NCI-H2081 treated with DMSO at 0.1 percent for 48 hours (cell line): ENCODE results near the gene MED10.

Experiments
- DNase-seq: peaks from one replicate; lab custom pipeline; 2025; lab: John Stamatoyannopoulos, UW

MED10 gene

DNA sequence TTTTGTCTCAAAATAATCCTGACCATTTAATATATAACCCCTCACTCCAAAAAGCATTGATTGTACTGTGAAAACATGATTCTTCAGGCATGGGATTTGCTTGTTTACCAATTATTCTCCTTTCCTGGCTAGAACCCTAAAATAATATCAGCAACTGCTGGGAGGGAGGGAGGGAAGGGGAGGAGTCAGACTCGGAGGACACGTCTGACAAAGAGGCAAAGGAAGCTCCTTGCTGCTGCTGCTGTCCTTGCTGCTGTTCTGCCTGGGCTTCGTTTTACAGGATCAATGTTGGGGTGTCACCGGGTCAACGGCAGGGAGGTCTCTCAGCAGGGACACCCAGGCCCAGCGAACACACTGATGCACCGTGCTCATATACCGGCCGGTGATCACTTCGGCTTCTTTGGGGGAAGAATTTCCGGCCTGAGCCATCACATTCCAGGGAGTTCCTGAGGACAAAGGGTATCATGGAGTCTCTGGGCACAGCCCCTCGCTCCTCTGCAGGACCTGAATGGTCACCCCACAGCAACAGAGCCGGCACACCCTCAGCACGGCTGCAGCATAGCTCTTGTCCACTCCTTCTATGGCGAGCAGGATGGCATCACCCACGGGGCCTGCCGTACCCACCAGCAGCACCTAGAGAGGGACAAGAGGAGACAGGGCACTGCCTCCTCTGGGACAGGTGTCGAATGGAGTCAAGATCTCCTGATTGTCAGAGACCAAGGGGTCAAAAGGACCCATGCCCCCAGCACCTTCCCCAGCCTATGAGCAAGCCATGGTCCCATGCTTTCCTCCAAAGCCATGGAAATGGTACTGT, 27.9 kb downstream of the MED10 start:
- DNase-seq: no peak

DNA sequence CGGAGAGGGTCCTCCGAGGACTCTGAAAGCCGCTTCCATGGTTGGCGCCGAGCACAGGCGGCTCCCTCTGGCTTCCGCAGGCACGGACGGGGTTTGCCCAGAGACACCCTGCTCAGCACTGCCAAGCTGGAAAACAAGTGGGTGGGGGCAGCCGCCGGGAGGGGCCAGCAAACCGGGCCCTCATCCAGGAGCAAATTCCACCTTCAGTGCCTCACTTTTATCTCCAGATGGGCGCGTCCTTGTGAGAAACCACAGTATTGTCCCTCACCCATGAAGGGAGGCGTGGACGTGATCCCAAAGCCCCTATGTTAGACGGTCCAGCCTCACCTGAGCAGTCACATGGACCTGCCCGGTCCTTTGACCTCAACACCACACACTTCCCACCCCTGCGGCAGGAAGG, 29.0 kb downstream of the MED10 start:
- DNase-seq: no peak

DNA sequence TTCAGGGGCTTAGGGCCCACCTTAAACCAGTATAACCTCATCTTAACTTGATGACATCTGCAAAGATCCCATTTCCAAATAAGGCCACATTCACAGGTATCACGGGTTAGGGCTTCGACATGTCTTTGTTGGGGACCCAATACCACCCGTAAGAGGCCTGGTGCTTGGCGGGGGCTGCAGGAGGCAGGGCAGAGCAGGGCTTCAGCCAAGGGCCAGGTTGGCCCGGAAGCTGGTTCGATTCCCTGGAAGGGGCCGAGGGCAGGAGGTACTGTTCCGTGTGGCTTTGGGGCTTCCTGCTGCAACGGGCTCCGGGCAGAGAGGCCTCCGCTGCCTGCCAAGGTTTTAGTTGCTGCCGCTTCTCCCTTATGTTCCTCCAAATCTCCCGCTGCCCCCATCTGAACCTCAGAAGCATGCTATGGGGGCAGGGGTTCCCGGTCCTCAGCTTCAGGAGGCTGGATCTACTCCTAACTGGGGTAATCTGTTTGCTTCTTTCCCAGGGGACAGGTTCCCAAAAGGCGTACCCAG, 29.8 kb downstream of the MED10 start:
- no peak for DNase-seq

DNA sequence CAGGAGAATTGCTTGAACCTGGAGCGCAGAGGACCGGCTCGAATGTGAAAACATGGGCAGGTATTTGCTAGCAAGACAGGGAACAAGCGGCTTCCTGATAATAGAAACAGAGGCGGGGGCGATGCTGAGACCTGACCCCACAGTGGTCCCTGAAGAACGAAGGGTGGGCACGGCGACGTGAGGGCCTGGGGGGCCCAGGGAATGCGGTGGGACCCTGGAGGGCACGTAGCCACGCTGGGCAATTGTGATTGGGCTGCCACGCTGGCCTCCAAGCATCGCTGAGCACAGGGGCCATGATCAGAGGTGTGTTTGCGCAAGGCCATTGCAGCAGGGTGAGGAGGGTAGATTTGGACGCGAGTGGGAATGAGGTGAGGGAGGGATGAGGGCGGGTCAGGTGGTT, 30.7 kb downstream of the MED10 start:
- no peak for DNase-seq

DNA sequence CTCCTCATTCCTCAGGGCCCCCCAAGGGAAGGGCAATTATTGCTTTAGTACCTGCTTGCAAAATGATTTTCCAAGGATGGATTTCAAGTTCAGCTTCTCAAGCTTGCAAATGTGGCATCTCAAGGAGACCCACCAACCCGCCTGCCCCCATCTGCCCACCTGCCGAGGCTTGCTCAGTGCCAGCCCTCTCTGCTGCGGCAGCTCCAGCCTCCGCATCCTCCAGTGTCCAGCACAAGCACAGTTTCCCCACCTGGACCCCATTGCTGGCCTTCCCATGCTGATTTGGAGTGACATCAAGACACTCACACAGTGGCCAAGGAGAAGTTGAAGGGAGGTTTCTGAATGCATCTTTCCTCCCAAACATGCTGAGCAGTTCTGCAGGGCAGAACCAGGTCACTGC, 31.2 kb downstream of the MED10 start:
- DNase-seq: no peak

DNA sequence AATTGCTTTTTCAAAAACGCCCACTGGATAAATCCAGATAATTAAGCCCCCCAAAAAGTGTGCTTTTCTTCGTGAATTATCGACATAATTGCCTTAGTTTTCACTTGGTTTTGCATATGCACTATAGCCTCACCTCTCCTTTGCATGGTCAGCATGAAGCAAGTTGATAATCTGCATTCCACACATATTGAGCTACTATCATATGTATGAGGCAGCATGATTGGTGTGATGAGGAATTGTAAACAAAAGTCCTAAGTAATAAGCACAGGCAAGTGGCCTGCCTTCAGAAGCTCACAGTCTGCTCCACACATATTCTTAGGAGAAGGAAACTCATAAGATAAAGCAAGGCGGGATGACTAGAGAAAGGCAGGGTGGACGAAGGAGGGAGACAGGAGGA, 33.8 kb downstream of the MED10 start:
- no peak for DNase-seq

DNA sequence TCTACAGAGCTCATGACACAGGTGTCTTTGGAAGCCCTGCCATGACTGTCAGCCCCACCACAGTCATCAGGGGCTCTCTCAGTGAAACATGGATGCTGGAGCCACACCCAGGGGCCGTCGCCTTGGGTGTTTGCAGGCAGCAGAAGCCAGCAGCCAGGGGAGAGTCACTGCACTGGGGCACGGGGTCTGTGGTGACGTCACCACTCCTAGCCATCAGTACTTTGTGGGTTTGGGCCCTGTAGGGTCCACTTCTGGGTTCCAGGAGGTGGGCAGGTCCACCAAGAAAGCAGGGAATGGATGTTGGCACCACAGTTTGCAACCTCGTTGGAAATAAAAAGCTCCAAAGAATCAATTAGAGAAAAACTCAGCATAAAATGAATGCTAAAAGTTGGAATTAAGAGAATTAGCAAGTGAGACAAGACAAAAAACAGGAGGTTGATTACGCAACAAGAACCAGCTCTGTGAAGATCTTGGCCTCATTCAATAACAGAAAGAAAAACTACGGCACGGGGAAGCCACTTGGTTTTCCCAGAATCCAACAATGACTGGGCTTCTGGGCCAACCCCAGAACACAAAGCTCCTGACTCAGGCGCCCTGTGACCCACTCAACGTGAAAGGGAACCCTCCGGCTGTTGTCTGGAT, 34.3 kb downstream of the MED10 start:
- no peak for DNase-seq

DNA sequence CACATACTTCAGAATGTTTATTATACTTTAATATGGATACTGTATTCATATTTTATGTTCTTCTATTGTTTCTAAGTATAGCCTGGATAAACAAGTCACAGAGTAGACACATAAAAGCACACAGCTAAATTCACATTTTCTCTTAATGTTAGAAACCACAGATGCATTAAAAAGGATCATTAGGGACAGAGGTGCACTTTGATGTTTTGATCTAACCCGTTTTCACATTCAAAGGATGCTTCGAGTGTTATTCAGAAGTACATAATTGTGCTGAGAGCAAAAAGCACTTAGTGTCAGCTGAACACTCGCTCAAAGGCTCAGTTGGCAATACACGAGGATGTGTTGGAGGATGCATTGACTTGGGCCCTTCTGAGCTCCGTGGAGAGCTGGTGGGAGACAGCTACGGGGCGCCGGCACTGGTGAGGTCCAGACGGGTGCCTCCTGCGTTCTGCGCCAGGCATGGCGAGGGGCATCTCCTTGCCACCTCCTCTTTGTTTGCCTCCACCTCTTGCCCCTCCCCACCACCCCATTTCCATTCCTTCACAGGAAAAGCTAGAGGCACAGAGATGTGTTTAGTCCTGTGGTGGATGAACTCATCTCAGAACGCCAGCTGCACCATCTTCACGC, 35.5 kb downstream of the MED10 start:
- no peak for DNase-seq

DNA sequence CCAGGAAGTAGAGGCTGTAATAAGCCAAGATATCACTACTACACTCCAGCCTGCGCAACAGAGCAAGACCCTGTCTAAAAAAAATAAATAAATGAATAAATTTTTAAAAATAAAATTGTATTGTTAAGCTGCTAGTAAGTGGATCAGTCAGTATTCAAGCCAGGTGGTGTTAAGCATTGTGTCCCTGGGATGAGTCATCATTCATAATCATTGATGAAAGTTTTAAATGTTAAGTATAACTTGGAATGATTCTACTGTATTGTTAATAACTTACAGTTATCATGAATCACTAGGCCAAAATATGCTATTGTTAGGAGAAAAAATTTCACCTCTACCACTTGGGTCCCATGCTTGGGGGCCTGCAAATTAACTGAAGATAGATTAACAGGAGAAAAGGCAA, 38.2 kb downstream of the MED10 start:
- DNase-seq: no peak

DNA sequence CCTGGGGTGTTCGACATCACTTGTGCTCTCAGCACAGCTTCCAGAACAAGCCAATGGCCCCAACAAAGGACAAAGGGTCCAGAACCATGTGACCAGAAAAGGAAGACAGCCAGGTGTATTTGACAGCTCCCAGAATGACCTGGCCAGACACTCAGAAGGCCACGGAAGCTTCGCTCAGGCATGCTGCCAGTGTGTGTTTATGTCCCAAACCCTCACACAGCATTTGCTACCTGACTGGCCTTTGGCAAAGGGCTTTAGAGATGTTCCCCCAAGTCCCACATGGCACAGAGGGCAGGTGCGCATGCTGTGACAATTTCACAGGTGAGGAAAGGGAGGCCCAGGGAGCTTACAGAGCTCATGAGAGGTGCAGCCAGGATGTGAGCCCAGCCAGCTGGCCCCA, 39.5 kb downstream of the MED10 start:
- no peak for DNase-seq

DNA sequence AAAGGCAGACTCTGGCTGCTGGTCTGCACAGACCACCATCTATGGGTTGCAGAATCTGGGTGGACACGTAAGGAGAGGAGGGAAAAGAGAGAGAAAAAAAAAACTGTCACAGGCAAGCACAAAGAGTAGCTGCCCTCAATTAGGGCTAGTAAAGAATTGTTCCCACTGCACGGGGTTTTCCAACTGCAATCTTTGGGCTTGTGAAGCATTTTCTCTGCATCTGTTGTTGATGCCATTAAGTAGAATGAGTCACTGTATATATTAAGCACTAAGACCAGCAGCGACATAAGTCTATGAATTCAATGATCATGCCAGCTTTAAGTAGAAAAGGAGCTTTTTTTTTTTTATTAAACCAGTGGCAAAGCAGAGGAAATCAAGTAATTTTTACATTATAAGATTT, 40.2 kb downstream of the MED10 start:
- DNase-seq: no peak

DNA sequence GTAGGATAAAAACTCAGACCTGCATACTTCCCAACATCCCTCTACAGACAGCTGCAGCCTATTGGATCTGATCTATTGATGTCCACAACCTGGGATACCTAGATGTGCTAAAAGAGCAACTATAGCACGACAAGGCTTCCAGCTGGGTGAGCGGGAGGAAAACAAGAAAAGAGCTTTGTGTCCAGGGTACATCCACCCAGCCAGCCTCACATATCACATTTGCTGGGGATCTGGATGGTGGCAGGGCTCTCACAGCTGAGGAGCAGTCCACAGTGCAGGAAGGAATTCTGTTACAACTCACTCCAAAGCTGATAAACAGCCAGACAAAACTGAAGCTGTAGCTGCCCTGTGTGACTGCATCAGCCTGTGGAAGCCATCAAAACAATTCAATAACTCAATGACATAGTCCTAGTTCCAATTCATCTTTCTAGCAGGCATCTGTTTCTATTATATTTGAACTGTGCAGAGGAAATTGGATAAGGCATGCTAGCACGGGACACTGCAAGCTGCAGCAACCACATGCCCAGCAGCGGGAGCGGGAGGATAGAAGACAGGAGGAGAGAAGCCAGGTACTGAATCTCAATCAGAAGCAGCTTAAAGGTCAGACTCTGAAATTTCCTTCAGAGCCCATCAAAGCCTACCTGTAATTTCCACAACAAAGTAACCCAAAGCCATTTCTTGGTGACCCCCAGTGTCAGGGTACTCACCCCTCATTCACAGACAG, 45.0 kb downstream of the MED10 start:
- no peak for DNase-seq

DNA sequence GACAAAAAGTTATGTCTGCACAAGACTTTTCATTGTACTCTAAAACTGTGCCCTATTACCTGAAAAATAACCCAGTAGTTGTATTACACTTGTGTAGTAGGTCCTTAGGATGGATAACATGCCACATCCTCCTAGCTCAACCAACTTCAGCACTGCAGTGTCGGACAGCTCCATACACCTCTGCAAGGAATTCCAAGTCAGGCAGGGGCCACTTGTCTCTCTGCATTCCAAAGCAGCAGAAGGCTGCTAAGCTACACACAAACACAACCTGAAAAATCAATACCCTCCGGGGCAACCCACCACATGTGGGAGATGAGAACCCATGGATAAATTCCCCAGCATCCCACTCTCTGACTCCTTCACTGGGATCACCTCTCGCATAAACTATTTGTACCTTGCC, 50.2 kb downstream of the MED10 start:
- DNase-seq: no peak

DNA sequence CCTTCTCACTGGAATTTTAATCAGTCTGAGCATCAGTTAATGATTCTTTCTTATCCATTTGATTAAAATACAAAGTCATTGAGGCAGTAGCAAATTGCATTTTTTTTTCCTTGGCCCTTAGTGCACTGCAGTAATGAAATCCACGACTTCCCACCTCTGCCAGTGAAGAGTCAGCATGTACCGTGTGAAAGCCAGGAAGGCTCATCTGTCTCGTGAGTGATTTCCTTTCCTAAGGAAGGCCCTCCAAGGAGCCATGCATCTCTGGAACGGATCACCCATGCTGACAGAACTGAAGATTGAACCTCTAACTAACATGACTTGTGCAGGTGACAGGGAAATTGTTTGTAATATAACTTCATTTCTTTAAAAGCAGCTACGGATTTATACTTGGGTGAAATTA, 51.6 kb downstream of the MED10 start:
- DNase-seq: no peak

DNA sequence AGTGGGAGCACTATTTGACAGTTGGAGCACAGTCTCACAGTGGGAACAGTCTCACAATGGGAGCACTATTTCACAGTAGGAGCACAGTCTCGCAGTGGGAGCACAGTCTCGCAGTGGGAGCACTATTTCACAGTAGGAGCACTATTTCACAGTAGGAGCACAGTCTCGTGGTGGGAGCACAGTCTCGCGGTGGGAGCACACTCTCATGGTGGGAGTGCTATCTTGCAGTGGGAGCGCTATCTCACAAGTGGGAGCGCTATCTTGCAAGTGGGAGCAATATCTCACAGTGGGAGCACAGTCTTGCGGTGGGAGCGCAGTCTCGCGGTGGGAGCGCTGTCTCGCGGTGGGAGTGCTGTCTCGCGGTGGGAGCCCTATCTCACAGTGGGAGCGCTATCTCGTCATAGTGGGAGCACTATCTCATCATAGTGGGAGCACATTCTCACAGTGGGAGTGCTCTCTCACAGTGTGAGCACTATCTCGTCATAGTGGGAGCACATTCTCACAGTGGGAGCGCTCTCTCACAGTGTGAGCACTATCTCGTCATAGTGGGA, 56.1 kb downstream of the MED10 start:
- no peak for DNase-seq
